IPS-11a (cell line): ENCODE measurements around the gene ADGRB3.
"Not testable (repeated sequence)": the region's sequence is repeated elsewhere in the genome, so short reads cannot be mapped to it uniquely, and the experiment has no call there.

ENCODE experiments used
- H3K4me3 ChIP-seq: one replicate; pipeline ENCODE4 v1.5.1; 2013; ENCODE audit warnings: low read depth, low read length, control low read depth

Gene ADGRB3

DNA sequence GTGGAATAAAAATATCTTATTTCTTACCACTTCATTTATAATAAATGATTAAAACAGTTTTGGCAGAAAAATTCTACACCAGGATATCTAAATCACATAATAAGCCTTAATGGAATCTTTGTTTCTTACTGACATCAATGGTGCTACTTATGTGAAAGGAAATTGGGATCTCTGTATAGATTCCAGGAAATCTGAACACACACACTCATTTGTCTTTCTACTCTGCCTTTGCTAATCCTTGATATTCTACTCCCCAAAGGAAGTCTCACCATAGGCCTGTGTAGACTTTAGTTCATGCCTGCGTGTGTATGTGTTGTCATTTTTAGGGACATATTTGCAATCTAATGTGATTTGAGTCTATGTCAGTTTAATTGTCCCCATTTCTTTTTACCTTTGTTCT, 7.9 kb downstream of the ADGRB3 start:
- no peak overlapping the region for H3K4me3 ChIP-seq

- no peak overlapping the region for H3K4me3 ChIP-seq
Measured at GRCh38 chr6:68649669-68650068, 14.6 kb downstream of the ADGRB3 start.

DNA sequence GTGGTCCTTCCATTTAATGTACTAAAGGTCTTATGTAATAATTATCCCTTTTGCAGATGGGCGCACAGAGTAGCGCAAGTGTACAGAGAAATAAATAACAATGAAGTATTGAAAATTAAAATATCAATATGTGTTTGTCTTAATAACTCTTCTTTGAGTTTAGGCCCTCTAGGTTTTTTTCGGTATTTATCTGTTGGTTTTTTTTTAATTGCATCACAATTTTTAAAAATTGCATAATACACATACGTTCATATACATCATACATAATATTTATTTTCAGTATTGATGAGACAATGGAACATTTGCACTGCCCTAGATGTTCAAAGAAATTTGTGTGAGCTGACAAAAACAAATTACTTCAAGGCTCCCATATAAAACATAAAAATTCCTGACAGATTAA, 15.1 kb downstream of the ADGRB3 start:
- H3K4me3 ChIP-seq, result no peak overlapping the region

DNA sequence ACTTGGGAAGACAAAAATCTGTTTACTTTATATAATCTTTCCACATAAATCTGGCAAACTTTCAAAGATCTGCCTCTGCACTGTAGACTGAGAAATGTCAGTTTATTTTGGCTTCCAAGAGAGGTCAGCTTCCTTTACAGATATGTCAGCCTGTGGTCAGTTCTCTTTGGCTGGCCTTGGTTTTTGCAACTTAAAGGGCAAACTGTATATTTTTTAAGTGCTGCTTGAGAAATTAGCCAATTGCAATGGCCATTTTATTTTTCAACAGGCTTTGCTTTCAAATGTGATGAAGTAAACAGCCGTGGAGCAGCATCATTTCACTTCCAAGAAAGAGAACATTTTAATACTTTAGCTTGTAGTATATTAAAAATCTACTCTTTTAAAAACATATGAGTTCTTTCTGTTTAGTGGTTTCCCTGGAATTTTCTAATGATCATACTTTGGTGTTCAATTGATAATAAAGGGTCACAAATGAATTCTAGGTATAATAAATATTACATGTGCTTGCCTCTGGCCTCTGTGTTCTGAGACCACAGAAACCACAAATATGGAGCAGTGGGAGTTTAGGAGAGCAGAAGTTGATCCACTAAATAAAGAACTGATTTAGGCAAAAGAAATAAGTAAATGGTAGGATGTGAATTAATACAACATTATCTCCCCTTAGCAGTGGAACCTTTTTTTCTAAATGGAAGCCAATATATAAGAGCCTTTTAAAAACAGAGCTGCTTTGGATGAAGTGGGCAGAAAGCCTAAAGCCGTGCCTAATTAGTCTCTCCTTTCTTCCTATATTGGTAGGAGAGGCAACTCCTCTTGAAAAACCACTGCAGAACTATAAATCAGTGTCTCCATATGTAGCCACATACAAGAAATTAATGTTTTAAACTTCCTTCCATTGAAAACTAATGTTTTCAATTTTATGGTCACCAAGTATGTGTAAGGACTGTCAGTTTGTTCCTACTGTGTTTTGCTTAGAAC, 16.2 kb downstream of the ADGRB3 start:
- H3K4me3 ChIP-seq, result no peak overlapping the region

DNA sequence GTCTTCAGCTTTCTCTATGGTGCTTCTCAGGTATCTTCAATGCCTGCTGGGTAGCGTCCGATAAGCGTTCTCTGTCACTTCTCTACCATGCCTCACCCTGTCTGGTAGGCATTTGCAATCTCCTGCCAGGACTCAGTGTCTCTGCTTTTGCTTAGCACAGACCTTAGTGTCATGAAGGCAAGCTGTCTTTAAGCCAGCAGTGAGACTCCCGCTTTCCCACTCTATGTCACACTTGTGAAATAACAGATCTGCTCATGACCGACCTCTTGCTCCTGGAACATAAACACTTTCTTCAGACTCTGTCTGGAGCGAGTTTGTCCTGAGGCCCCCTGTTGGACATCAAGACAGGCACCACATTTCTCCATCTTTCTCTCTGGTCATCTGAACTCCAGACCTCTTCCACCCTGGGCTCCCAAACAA, 17.0 kb downstream of the ADGRB3 start:
- no peak overlapping the region for H3K4me3 ChIP-seq

GRCh38 chr6:68653074-68653705, 18.1 kb downstream of the ADGRB3 start:
- no peak overlapping the region for H3K4me3 ChIP-seq

DNA sequence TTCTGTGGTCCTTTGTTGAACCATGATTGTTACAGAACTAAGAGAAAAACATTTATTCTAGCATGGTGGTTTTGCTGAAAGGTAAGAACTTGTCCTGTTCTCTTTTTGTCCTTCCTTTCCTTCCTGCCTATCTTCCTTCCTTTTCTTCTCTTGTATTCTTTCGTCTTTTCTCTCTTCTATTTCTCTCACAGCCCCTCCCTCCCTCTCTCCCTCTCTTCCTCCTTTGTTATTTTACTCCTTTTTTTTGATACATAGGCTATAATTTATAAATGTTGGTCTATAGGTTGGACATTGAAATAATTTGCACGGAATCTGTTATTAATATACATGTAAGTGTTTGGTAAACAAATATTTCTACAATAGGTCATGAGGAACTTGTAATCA, 18.6 kb downstream of the ADGRB3 start:
- no peak overlapping the region for H3K4me3 ChIP-seq

DNA sequence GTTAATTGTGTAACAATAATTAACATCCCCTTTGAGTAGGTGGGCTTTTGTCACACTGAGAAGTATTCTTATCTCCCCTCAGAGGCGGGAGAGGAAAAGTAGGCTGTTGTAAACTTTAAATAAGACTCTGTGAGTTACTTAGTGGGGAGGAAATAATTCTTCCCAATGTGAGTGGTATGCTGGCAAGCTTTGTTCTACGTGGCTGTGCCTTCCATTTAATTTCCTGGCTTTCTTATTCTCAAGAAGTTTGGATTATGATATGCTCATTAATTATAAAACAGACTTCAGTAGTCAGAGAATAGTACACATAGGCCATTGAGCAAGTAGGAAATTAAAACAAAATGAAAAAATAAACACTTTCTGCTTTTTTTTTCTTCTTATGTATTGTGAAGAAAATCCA, 19.1 kb downstream of the ADGRB3 start:
- H3K4me3 ChIP-seq, result no peak overlapping the region

DNA sequence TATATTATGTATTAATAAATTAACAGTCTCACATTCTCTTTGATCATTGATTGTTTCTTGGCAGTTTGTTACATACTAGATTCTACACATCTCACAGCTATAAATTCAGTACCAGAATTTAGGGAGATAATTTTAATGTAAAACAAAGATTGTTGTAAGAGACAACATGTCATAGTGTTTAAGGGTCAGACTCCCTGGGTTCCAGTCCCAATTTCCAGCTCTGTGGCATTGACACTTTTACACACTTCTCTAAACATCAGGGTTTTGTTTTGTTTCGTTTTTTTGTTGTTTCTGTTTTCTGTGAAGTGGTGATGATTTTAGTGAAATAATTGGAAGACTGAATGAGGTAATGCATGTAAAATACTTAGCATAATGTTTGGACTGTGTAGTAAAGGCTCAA, 19.9 kb downstream of the ADGRB3 start:
- H3K4me3 ChIP-seq, result no peak overlapping the region

- H3K4me3 ChIP-seq, result no peak overlapping the region
Measured at GRCh38 chr6:68657374-68658139, 22.5 kb downstream of the ADGRB3 start.

DNA sequence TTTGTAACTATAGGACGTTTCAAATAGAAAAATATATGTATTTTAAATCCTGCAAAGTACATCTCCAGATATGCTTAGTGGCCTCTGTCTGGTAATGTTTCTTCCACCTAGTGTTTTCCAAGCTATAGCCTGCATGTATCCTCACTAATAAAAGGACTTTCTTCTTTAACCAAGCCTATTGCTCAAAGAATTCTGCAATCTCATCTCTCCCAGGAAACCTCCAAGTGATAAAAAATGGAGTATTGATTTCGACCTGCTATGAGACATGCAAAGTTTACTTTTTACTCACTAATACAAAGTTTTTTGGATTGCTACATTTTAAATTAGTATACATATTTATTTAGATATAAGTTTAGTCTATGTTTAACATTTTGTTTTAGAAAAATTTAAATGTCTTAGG, 23.3 kb downstream of the ADGRB3 start:
- H3K4me3 ChIP-seq, result no peak overlapping the region

DNA sequence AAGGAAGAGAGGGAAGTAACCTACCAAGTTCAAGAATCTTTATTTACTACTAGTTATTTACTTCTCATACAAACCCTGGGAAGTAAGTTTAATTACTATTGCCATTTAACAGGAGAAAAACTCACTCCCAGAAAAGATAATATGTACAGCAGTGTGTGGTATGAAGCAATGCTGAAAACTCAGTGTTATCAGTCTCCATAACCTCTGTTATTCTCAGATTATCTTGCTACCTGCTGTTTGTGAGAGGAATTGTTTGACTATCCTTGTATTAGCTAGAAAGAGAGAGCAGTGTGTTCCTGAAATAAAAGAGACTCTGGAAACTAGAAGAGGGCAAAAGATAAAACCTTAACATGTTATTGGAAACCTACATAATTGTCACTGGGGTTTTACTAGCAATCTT, 38.2 kb downstream of the ADGRB3 start:
- no peak overlapping the region for H3K4me3 ChIP-seq

- no peak overlapping the region for H3K4me3 ChIP-seq
Measured at GRCh38 chr6:68675548-68675947, 40.5 kb downstream of the ADGRB3 start.

DNA sequence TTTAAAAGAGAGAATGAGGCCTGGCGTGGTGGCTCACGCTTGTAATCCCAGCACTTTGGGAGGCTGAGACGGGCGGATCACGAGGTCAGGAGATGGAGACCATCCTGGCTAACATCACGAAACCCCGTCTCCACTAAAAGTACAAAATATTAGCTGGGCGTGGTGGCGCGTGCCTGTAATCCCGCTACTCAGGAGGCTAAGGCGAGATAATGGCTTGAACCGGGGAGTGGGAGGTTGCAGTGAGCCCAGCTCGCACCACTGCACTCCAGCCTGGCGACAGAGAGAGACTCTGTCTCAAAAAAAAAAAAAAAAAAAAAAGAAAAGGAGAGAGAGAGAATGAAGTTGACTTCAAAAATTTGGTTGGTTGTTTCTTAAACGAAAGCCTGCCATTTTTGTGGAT, 41.0 kb downstream of the ADGRB3 start:
- H3K4me3 ChIP-seq, result not testable (repeated sequence)

- no peak overlapping the region for H3K4me3 ChIP-seq
Measured at GRCh38 chr6:68677058-68677457, 42.0 kb downstream of the ADGRB3 start.

GRCh38 chr6:68679399-68679798, 44.3 kb downstream of the ADGRB3 start:
- H3K4me3 ChIP-seq, result no peak overlapping the region

- no peak overlapping the region for H3K4me3 ChIP-seq
Measured at GRCh38 chr6:68680264-68680663, 45.2 kb downstream of the ADGRB3 start.

GRCh38 chr6:68689910-68690309, 54.8 kb downstream of the ADGRB3 start:
- H3K4me3 ChIP-seq, result no peak overlapping the region

GRCh38 chr6:68691120-68691519, 56.0 kb downstream of the ADGRB3 start:
- no peak overlapping the region for H3K4me3 ChIP-seq

DNA sequence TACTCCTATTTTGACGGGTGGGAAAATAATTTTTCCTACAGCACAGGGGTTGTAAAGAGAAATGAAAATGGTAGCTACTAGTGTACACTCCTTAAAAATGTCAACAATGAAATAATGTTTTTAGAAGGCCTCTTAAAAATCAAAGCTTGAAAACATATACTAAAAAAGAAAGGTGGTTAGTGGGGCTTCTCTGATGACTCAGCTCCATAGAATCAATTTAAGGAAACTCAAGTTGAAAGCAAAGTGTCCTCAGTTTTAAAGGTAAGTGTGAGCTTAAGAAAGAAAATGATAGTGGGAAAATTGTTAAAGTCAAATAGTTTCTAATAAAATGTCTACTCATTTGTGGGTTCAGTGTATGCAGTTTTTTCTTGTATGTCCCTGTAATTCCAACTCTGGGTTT, 58.2 kb downstream of the ADGRB3 start:
- no peak overlapping the region for H3K4me3 ChIP-seq

- H3K4me3 ChIP-seq, result no peak overlapping the region
Measured at GRCh38 chr6:68695403-68695802, 60.3 kb downstream of the ADGRB3 start.

DNA sequence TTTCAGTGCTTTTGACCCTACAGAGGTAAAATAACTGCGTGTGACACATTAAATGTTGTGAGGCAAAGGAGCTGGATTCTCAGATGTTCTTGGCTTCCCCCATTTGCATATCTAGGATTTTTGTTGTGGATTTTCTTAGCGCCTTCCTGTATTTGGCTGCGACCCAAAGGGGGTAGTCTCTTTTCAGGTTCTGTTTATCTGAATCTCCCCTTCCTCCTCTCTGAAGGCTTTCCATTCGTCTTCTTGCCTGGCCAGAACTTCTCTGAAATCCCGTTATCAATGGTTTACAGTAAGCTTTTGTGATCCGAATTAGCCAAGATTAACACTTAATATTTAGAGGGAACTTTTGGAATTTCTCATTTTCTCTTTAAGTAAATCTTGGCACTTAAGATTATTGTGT, 60.8 kb downstream of the ADGRB3 start:
- H3K4me3 ChIP-seq, result no peak overlapping the region
